ENCODE results near the gene SNTG2.

The SNTG2 gene

GRCh38 chr2:1156531-1156930, 205.9 kb downstream of the SNTG2 start:
- H3K4me3 ChIP-seq (ENCODE audit: low read depth, low read length) = no peak overlapping the region
- no peak for DNase-seq (ENCODE audit: low read depth)

GRCh38 chr2:1157107-1157506, 206.5 kb downstream of the SNTG2 start:
- no peak for DNase-seq (ENCODE audit: low read depth)
- no peak overlapping the region for H3K4me3 ChIP-seq (ENCODE audit: low read depth, low read length)

GRCh38 chr2:1159013-1159412, 208.4 kb downstream of the SNTG2 start:
- no peak for DNase-seq (ENCODE audit: low read depth)
- H3K4me3 ChIP-seq (ENCODE audit: low read depth, low read length) = no peak overlapping the region

- no peak for DNase-seq (ENCODE audit: low read depth)
- H3K4me3 ChIP-seq (ENCODE audit: low read depth, low read length) = no peak overlapping the region
Observed at GRCh38 chr2:1162246-1162645, 211.6 kb downstream of the SNTG2 start.

- DNase-seq (ENCODE audit: low read depth) = no peak
Observed at GRCh38 chr2:1162768-1163584, 212.3 kb downstream of the SNTG2 start.

GRCh38 chr2:1166976-1167375, 216.3 kb downstream of the SNTG2 start:
- DNase-seq (ENCODE audit: low read depth) = no peak
- H3K4me3 ChIP-seq (ENCODE audit: low read depth, low read length) = no peak overlapping the region

More at GRCh38 chr2:1162768-1163584, 212.3 kb downstream of the SNTG2 start:
- H3K4me3 ChIP-seq (ENCODE audit: low read depth, low read length) = no peak overlapping the region

GRCh38 chr2:1168846-1169245, 218.2 kb downstream of the SNTG2 start:
- no peak for DNase-seq (ENCODE audit: low read depth)
- H3K4me3 ChIP-seq (ENCODE audit: low read depth, low read length) = no peak overlapping the region

- DNase-seq (ENCODE audit: low read depth) = no peak
- H3K4me3 ChIP-seq (ENCODE audit: low read depth, low read length) = no peak overlapping the region
Observed at GRCh38 chr2:1169291-1169949, 218.8 kb downstream of the SNTG2 start.

- no peak for DNase-seq (ENCODE audit: low read depth)
- no peak overlapping the region for H3K4me3 ChIP-seq (ENCODE audit: low read depth, low read length)
Observed at GRCh38 chr2:1170241-1170640, 219.6 kb downstream of the SNTG2 start.

- DNase-seq (ENCODE audit: low read depth) = no peak
- no peak overlapping the region for H3K4me3 ChIP-seq (ENCODE audit: low read depth, low read length)
Observed at GRCh38 chr2:1170711-1171110, 220.1 kb downstream of the SNTG2 start.

- DNase-seq (ENCODE audit: low read depth) = no peak
Observed at GRCh38 chr2:1173528-1173927, 222.9 kb downstream of the SNTG2 start.

GRCh38 chr2:1181893-1182292, 231.2 kb downstream of the SNTG2 start:
- H3K4me3 ChIP-seq (ENCODE audit: low read depth, low read length) = no peak overlapping the region
- no peak for DNase-seq (ENCODE audit: low read depth)

More at GRCh38 chr2:1173528-1173927, 222.9 kb downstream of the SNTG2 start:
- H3K4me3 ChIP-seq (ENCODE audit: low read depth, low read length) = no peak overlapping the region

- DNase-seq (ENCODE audit: low read depth) = no peak
- no peak overlapping the region for H3K4me3 ChIP-seq (ENCODE audit: low read depth, low read length)
Observed at GRCh38 chr2:1183300-1183699, 232.7 kb downstream of the SNTG2 start.

- H3K4me3 ChIP-seq (ENCODE audit: low read depth, low read length) = no peak overlapping the region
- no peak for DNase-seq (ENCODE audit: low read depth)
Observed at GRCh38 chr2:1186421-1186820, 235.8 kb downstream of the SNTG2 start.

GRCh38 chr2:1187189-1187588, 236.5 kb downstream of the SNTG2 start:
- no peak overlapping the region for H3K4me3 ChIP-seq (ENCODE audit: low read depth, low read length)
- no peak for DNase-seq (ENCODE audit: low read depth)

GRCh38 chr2:1192121-1192520, 241.5 kb downstream of the SNTG2 start:
- no peak overlapping the region for H3K4me3 ChIP-seq (ENCODE audit: low read depth, low read length)
- no peak for DNase-seq (ENCODE audit: low read depth)

- no peak for DNase-seq (ENCODE audit: low read depth)
- H3K4me3 ChIP-seq (ENCODE audit: low read depth, low read length) = no peak overlapping the region
Observed at GRCh38 chr2:1193801-1194200, 243.2 kb downstream of the SNTG2 start.

GRCh38 chr2:1203772-1204171, 253.1 kb downstream of the SNTG2 start:
- H3K4me3 ChIP-seq (ENCODE audit: low read depth, low read length) = no peak overlapping the region
- DNase-seq (ENCODE audit: low read depth) = no peak

GRCh38 chr2:1205853-1206252, 255.2 kb downstream of the SNTG2 start:
- no peak overlapping the region for H3K4me3 ChIP-seq (ENCODE audit: low read depth, low read length)
- no peak for DNase-seq (ENCODE audit: low read depth)

GRCh38 chr2:1207962-1208510, 257.4 kb downstream of the SNTG2 start:
- DNase-seq (ENCODE audit: low read depth) = no peak

GRCh38 chr2:1208522-1208921, 257.9 kb downstream of the SNTG2 start:
- no peak for DNase-seq (ENCODE audit: low read depth)
- no peak overlapping the region for H3K4me3 ChIP-seq (ENCODE audit: low read depth, low read length)

More at GRCh38 chr2:1207962-1208510, 257.4 kb downstream of the SNTG2 start:
- H3K4me3 ChIP-seq (ENCODE audit: low read depth, low read length) = no peak overlapping the region

Measured in skeletal muscle cell (primary cell).